ENCODE measurements around the gene ARHGEF19.
"Not testable (repeated sequence)": the region's sequence is repeated elsewhere in the genome, so short reads cannot be mapped to it uniquely, and the experiment has no call there.

Gene ARHGEF19

GRCh38 chr1:16246961-16247360 is 34.5 kb upstream of the ARHGEF19 start:
- H3K79me1 ChIP-seq (ENCODE audit: low read depth, low read length), result no peaks in the 10 kb centered on the region
- H3K27ac ChIP-seq (replicated peaks; ENCODE audit: low read length), result no peak overlapping the region
- no peak overlapping the region for H2AK5ac ChIP-seq (ENCODE audit: low read depth, low read length)
- H4K8ac ChIP-seq (ENCODE audit: low read depth, low read length), result no peak overlapping the region
- H3K9me3 ChIP-seq (replicated peaks in 1 of 2; ENCODE audit: control insufficient read depth in 2 of 2, insufficient read depth in 1 of 2, low read depth in 1 of 2, low read length in 2 of 2), result no peaks in the 10 kb centered on the region
- H3K4me1 ChIP-seq (ENCODE audit: control insufficient read depth in 2 of 2, insufficient read depth in 1 of 2, low read depth in 1 of 2, low read length in 2 of 2), result peaks cover 3 to 6% of the 10 kb centered on the region in 2 donors
- no peak overlapping the region for H4K91ac ChIP-seq (ENCODE audit: low read depth, low read length, poor library complexity)
- H3K14ac ChIP-seq (ENCODE audit: low read length), result no peak overlapping the region
- no peak for DNase-seq (ENCODE audit: low spot score)
- H2AFZ ChIP-seq (ENCODE audit: low read length), result no peak overlapping the region
- H3K4me2 ChIP-seq (ENCODE audit: insufficient read depth, low read length, poor library complexity, severe bottlenecking), result no peak overlapping the region
- no CpG with 5 or more reads among the region's 5 CpGs for WGBS, 2 donors (ENCODE audit: extremely low coverage in 2 of 2, insufficient read length in 2 of 2, insufficient replicate concordance in 1 of 2)
- no peak overlapping the region for H2BK120ac ChIP-seq (ENCODE audit: low read depth, low read length)
- no peak overlapping the region for H2BK12ac ChIP-seq (ENCODE audit: low read length)
- H2BK5ac ChIP-seq (ENCODE audit: low read length), result no peak overlapping the region
- H3K4me3 ChIP-seq (ENCODE audit: low read length in 2 of 2), result no peak overlapping the region
- no peak overlapping the region for H3K23ac ChIP-seq (ENCODE audit: low read depth, low read length, poor library complexity)
- no peak overlapping the region for H2BK15ac ChIP-seq (ENCODE audit: low read length)
- no peaks in the 10 kb centered on the region for H3K27me3 ChIP-seq (ENCODE audit: control insufficient read depth in 3 of 3, insufficient read depth in 3 of 3, low read depth in 1 of 3, low read length in 3 of 3)
- H3K4ac ChIP-seq (ENCODE audit: low read length), result no peak overlapping the region
- H3K18ac ChIP-seq (ENCODE audit: low read length), result no peak overlapping the region
- peaks cover 16 to 61% of the 10 kb centered on the region in 2 donors for H3K36me3 ChIP-seq (replicated peaks in 1 of 2; ENCODE audit: control insufficient read depth in 2 of 2, insufficient read depth in 2 of 2, low read length in 2 of 2)
- no peak overlapping the region for H3K9ac ChIP-seq (ENCODE audit: low read depth, low read length, poor library complexity)

GRCh38 chr1:16246239-16246638 is 33.8 kb upstream of the ARHGEF19 start:
- H2BK120ac ChIP-seq (ENCODE audit: low read depth, low read length); H3K4me2 ChIP-seq (ENCODE audit: insufficient read depth, low read length, poor library complexity, severe bottlenecking): not testable (repeated sequence)
- WGBS, 2 donors (ENCODE audit: extremely low coverage in 2 of 2, insufficient read length in 2 of 2, insufficient replicate concordance in 1 of 2), result no CpG with 5 or more reads among the region's 1 CpG

GRCh38 chr1:16245476-16246196 is 33.2 kb upstream of the ARHGEF19 start:
- DNase-seq (ENCODE audit: low spot score), result no peak
- no peak overlapping the region for H2BK12ac ChIP-seq (ENCODE audit: low read length)
- no peak overlapping the region for H3K23ac ChIP-seq (ENCODE audit: low read depth, low read length, poor library complexity)
- peaks cover 5 to 48% of the 10 kb centered on the region in 2 donors for H3K36me3 ChIP-seq (replicated peaks in 1 of 2; ENCODE audit: control insufficient read depth in 2 of 2, insufficient read depth in 2 of 2, low read length in 2 of 2)
- no peak overlapping the region for H2BK120ac ChIP-seq (ENCODE audit: low read depth, low read length)
- H3K4ac ChIP-seq (ENCODE audit: low read length), result no peak overlapping the region
- no peak overlapping the region for H3K14ac ChIP-seq (ENCODE audit: low read length)
- no peak overlapping the region for H3K4me2 ChIP-seq (ENCODE audit: insufficient read depth, low read length, poor library complexity, severe bottlenecking)
- no peak overlapping the region for H2BK5ac ChIP-seq (ENCODE audit: low read length)
- no peak overlapping the region for H2AFZ ChIP-seq (ENCODE audit: low read length)
- H3K27me3 ChIP-seq (ENCODE audit: control insufficient read depth in 3 of 3, insufficient read depth in 3 of 3, low read depth in 1 of 3, low read length in 3 of 3), result no peaks in the 10 kb centered on the region
- WGBS, 2 donors (ENCODE audit: extremely low coverage in 2 of 2, insufficient read length in 2 of 2, insufficient replicate concordance in 1 of 2), result no CpG with 5 or more reads among the region's 9 CpGs
- H4K91ac ChIP-seq (ENCODE audit: low read depth, low read length, poor library complexity), result no peak overlapping the region
- no peak overlapping the region for H2AK5ac ChIP-seq (ENCODE audit: low read depth, low read length)
- no peaks in the 10 kb centered on the region for H3K9me3 ChIP-seq (replicated peaks in 1 of 2; ENCODE audit: control insufficient read depth in 2 of 2, insufficient read depth in 1 of 2, low read depth in 1 of 2, low read length in 2 of 2)
- H3K18ac ChIP-seq (ENCODE audit: low read length), result no peak overlapping the region
- no peak overlapping the region for H2BK15ac ChIP-seq (ENCODE audit: low read length)
- no peak overlapping the region for H3K9ac ChIP-seq (ENCODE audit: low read depth, low read length, poor library complexity)
- no peaks in the 10 kb centered on the region for H3K79me1 ChIP-seq (ENCODE audit: low read depth, low read length)
- H4K8ac ChIP-seq (ENCODE audit: low read depth, low read length), result no peak overlapping the region
- H3K4me3 ChIP-seq (ENCODE audit: low read length in 2 of 2), result no peak overlapping the region
- peaks cover 3 to 8% of the 10 kb centered on the region in 2 donors for H3K4me1 ChIP-seq (ENCODE audit: control insufficient read depth in 2 of 2, insufficient read depth in 1 of 2, low read depth in 1 of 2, low read length in 2 of 2)
- H3K27ac ChIP-seq (replicated peaks; ENCODE audit: low read length), result no peak overlapping the region

More at GRCh38 chr1:16246239-16246638, 33.8 kb upstream of the ARHGEF19 start:
- not testable (repeated sequence) for H2BK12ac ChIP-seq (ENCODE audit: low read length); H3K4me1 ChIP-seq (ENCODE audit: control insufficient read depth in 2 of 2, insufficient read depth in 1 of 2, low read depth in 1 of 2, low read length in 2 of 2); H3K4me3 ChIP-seq (ENCODE audit: low read length in 2 of 2); H3K9me3 ChIP-seq (replicated peaks in 1 of 2; ENCODE audit: control insufficient read depth in 2 of 2, insufficient read depth in 1 of 2, low read depth in 1 of 2, low read length in 2 of 2); H3K79me1 ChIP-seq (ENCODE audit: low read depth, low read length); H3K27me3 ChIP-seq (ENCODE audit: control insufficient read depth in 3 of 3, insufficient read depth in 3 of 3, low read depth in 1 of 3, low read length in 3 of 3); H3K27ac ChIP-seq (replicated peaks; ENCODE audit: low read length); H3K14ac ChIP-seq (ENCODE audit: low read length); DNase-seq (ENCODE audit: low spot score); H3K18ac ChIP-seq (ENCODE audit: low read length); H2AK5ac ChIP-seq (ENCODE audit: low read depth, low read length); H4K91ac ChIP-seq (ENCODE audit: low read depth, low read length, poor library complexity); H2BK5ac ChIP-seq (ENCODE audit: low read length); H2AFZ ChIP-seq (ENCODE audit: low read length); H3K9ac ChIP-seq (ENCODE audit: low read depth, low read length, poor library complexity); H2BK15ac ChIP-seq (ENCODE audit: low read length); H3K23ac ChIP-seq (ENCODE audit: low read depth, low read length, poor library complexity); H4K8ac ChIP-seq (ENCODE audit: low read depth, low read length); H3K4ac ChIP-seq (ENCODE audit: low read length)
- peaks cover 11 to 54% of the 10 kb centered on the region in 2 donors for H3K36me3 ChIP-seq (replicated peaks in 1 of 2; ENCODE audit: control insufficient read depth in 2 of 2, insufficient read depth in 2 of 2, low read length in 2 of 2)

- Histone ChIP-seq H2BK15ac (ENCODE audit: low read length) (no peak overlapping the region), H3K14ac (ENCODE audit: low read length) (no peak overlapping the region), H3K23ac (ENCODE audit: low read depth, low read length, poor library complexity) (no peak overlapping the region), H3K4me3 (ENCODE audit: low read length in 2 of 2) (no peak overlapping the region), H3K27me3 (ENCODE audit: control insufficient read depth in 3 of 3, insufficient read depth in 3 of 3, low read depth in 1 of 3, low read length in 3 of 3) (no peaks in the 10 kb centered on the region), H3K18ac (ENCODE audit: low read length) (no peak overlapping the region), H3K9ac (ENCODE audit: low read depth, low read length, poor library complexity) (no peak overlapping the region), H2BK120ac (ENCODE audit: low read depth, low read length) (no peak overlapping the region), H2AK5ac (ENCODE audit: low read depth, low read length) (no peak overlapping the region), H4K8ac (ENCODE audit: low read depth, low read length) (no peak overlapping the region), H3K4ac (ENCODE audit: low read length) (no peak overlapping the region), H2AFZ (ENCODE audit: low read length) (no peak overlapping the region), H3K27ac (replicated peaks; ENCODE audit: low read length) (no peak overlapping the region), H3K9me3 (replicated peaks in 1 of 2; ENCODE audit: control insufficient read depth in 2 of 2, insufficient read depth in 1 of 2, low read depth in 1 of 2, low read length in 2 of 2) (no peaks in the 10 kb centered on the region), H2BK5ac (ENCODE audit: low read length) (no peak overlapping the region), H3K4me1 (ENCODE audit: control insufficient read depth in 2 of 2, insufficient read depth in 1 of 2, low read depth in 1 of 2, low read length in 2 of 2) (peaks cover 3 to 8% of the 10 kb centered on the region in 2 donors), H3K4me2 (ENCODE audit: insufficient read depth, low read length, poor library complexity, severe bottlenecking) (no peak overlapping the region), H3K36me3 (replicated peaks in 1 of 2; ENCODE audit: control insufficient read depth in 2 of 2, insufficient read depth in 2 of 2, low read length in 2 of 2) (peaks cover 4 to 40% of the 10 kb centered on the region in 2 donors), H2BK12ac (ENCODE audit: low read length) (no peak overlapping the region), H4K91ac (ENCODE audit: low read depth, low read length, poor library complexity) (no peak overlapping the region), H3K79me1 (ENCODE audit: low read depth, low read length) (no peaks in the 10 kb centered on the region)
- DNase-seq (ENCODE audit: low spot score), result no peak
- WGBS, 2 donors (ENCODE audit: extremely low coverage in 2 of 2, insufficient read length in 2 of 2, insufficient replicate concordance in 1 of 2), result no CpG with 5 or more reads among the region's 8 CpGs
Observed at GRCh38 chr1:16244650-16245285, 32.3 kb upstream of the ARHGEF19 start.

Measured in neuronal stem cell (in vitro differentiated cells).